HG02642 (cell line): ENCODE measurements around the gene ERICH2.

ENCODE experiments used
- ATAC-seq: cut with Tn5 transposase; IDR thresholded peaks from one replicate; pipeline ENCODE4 v1.9.1; 2021; ENCODE audit warnings: mild to moderate bottlenecking; ENCODE audit not compliant: unreplicated experiment, poor library complexity

Gene ERICH2

GRCh38 chr2:170762760-170763159 lies 7.4 kb upstream of the ERICH2 start:
- no peak for ATAC-seq

- ATAC-seq: no peak
Measured at GRCh38 chr2:170763232-170763631, 6.9 kb upstream of the ERICH2 start.

DNA sequence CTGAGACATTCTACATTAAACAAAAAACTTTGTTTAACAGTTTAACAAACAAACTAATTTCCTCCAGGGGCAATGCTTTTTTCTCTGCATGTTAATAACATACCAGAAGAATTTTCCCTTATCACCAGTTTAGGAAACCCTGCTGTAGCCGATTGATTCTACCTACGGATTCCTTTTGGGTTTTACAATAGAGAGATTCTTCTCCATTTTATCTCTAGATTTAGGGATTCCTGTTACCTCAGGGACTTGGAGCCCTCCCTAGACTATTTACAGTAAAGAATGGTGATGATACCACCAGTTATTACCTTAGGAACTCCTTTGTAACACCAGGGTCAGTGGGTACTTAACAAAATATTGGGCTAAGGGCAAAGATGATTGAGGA lies 5.3 kb upstream of the ERICH2 start:
- no peak for ATAC-seq

GRCh38 chr2:170766693-170767092 lies 3.5 kb upstream of the ERICH2 start:
- ATAC-seq: no peak

- ATAC-seq: peak; percentile 90
Measured at GRCh38 chr2:170770606-170771420, 635 bp downstream of the ERICH2 start.

DNA sequence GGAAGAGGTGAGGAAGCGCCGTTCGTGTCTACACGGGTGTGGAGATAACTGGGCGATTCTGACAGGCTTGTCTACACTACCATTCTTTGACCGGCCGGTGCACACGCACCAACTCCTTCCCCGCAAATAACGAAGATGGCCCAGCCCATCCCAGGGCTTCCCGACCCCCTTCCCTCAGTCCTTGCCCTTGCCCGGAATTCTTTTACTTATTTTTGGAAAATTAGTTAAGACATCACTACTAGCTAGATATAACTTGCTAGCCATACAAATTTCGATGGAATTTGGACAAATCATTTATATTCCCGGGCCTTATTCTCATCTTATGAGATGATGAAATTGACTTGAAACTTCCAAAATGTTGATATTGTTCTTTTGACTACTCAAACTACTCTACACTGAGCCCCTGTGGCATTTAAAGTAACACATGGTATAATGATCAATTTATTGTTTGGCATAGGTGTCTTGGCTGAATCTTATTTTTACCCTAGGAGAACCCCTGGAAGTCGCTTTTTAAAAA lies 1.3 kb downstream of the ERICH2 start:
- no peak for ATAC-seq

GRCh38 chr2:170772295-170772694 lies 2.1 kb downstream of the ERICH2 start:
- no peak for ATAC-seq

DNA sequence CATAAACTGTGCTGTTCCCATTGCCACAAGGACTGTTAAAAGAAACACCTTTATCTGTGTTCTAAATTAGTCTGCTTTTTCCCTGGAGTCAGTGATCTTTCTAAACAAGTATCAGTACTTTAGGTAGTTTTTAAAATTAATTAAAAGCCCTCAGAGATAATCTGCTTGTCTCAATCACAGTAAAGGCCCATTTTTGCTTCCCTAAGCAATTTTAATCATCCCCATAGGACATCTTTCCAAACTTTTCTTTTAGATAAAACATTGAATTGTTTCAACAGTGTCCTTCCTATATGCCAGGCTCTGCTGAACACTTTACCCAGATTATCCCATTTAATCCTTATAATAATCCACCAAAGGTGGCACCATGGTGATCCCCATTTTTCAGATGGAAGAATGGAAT lies 3.9 kb downstream of the ERICH2 start:
- ATAC-seq: no peak

DNA sequence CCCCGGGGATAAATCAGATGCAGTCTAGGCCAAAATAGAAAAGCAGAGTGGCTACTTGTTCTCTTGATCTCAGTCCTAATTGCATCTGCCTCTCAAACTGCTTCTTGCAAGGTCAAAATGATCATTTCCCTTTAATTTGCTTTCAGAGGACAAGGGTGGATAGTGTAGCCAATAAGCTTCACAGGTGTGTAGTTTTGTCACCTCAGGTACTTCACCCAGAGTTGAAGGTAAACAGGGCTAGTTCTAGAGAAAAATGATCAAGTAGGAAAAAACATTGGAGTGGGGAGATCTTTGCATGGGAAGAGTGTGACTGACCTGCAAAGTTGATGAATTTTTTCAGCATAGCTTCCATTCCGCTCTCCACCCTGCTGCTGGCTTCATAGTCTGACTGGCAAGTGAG lies 8.7 kb downstream of the ERICH2 start:
- no peak for ATAC-seq

DNA sequence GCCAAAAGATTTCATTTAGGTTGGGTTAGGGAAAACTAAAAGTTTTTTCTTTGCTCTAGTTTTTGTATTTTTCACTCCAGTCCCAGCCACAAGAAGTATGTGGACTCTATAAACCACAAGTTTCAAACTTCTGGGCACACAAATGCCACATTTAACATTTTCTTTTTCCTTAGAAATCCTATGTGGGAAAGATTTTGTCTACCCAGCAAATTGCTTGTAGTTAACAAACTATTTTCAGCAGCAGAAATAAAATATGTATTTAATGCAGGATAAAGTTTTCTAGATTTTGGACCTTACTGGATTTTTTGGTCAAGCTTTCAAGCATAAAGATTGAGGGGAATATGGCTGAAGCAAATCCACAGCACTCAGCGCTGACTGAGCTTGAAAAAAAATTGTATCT lies 9.1 kb downstream of the ERICH2 start:
- ATAC-seq: no peak

DNA sequence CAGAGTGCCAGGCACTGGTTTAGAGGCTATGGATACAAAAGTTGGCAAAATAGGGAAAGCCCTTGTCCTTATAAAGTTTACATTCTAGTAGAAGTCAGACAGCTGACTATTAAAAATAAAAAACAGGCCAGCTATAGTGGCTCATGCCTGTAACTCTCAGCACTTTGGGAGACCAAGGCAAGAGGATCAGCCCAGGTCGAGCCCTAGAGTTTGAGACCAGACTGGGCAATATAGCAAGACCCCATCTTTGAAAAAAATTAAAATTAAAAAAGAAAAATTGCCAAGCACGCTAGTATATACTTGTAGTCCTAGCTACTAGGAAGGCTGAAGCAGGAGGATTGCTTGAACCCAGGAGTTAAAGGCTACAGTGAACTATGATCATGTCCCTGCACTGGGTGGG lies 12.5 kb downstream of the ERICH2 start:
- ATAC-seq: no peak

GRCh38 chr2:170783549-170783948 lies 13.4 kb downstream of the ERICH2 start:
- no peak for ATAC-seq

- ATAC-seq: no peak
Measured at GRCh38 chr2:170798996-170799395, 28.8 kb downstream of the ERICH2 start.

DNA sequence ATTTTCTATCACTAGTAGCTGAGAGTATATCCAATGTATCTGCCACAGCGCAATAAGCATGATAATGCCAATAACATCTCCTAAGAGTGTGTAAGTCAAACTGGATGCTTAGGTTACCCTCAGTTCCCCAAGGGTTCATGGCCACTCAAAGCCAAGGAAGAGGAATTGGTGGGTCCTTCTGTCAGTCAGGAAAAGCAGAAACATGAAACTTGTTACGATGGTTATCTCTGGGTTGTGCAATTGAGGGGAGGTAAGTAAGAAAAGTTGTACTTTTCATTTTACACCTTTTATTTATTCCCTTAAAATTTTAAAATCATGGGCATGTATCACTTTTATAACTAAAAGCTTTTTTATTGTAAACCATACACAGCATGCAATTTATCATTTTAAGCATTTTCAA lies 36.4 kb downstream of the ERICH2 start:
- ATAC-seq: no peak

GRCh38 chr2:170812710-170813600 lies 42.8 kb downstream of the ERICH2 start:
- ATAC-seq: no peak

- ATAC-seq: no peak
Measured at GRCh38 chr2:170813611-170814532, 43.7 kb downstream of the ERICH2 start.

DNA sequence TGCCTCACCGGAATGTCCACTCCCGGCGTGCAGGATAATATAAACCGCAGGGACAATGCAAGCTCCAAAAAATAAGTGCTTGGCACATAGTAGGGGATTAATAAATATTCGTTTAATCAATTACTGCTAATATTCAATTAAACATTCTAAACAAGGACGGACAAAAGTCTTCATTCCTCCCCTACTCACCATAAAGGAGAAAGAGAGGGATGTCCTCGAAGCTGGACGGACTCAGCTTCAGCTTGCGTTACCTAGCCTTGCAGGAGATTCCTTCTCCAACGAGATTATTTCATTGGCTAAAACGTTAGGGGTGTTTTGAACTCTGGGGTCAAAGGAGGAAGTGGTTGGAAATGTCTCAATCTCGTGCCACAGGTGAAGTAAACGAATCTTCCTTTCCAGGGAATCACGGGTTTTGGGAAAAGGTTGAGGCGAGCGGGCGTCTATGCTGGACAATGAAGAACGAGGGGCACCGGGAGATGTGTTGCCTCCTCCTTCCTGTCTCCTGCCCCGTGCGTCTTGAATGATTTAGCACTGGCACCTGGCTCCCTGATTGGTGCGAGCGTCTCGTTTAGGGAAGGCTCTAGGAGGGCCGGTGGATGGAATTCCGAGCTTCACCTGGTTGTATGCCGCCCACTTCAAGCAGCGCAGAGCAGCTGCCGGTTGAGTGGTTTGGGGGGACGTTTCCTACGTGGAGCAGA lies 44.5 kb downstream of the ERICH2 start:
- no peak for ATAC-seq

- peak; percentile 3 for ATAC-seq
Measured at GRCh38 chr2:170815311-170815710, 45.1 kb downstream of the ERICH2 start.

DNA sequence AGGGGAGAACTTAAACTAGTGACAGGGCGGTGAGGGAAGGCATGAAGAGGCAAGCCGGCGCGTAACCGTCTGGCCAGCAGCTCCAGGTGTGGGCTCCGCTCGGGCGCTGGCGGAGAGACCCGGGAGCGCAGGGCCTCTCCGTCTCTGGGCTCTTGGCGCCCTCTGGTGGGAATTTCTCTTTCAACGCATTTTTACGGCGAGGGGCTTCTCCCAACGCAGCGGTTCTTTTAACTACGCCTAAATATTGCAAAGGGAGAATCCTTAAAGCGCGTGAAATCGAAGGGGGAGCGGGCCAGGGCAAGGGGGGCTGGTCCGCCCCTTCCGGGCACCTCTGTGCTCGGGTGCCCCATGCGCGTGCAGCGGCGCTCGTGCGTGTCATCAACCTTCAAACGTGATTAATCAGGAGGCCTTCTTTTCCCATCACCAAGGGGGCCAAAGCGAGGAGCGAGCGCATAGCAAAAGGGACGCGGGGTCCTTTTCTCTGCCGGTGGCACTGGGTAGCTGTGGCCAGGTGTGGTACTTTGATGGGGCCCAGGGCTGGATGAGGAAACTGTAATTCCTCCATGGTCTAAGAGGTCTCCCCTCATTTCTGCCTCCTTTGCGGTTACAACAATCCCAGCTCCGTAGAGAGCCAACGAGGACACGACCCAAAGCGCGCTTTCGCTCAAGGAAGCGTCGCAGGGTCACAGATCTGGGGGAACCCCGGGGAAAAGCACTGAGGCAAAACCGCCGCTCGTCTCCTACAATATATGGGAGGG lies 45.7 kb downstream of the ERICH2 start:
- ATAC-seq: peak; percentile 50
